Measurements from ENCODE around the gene EPB41L4A.

DNA sequence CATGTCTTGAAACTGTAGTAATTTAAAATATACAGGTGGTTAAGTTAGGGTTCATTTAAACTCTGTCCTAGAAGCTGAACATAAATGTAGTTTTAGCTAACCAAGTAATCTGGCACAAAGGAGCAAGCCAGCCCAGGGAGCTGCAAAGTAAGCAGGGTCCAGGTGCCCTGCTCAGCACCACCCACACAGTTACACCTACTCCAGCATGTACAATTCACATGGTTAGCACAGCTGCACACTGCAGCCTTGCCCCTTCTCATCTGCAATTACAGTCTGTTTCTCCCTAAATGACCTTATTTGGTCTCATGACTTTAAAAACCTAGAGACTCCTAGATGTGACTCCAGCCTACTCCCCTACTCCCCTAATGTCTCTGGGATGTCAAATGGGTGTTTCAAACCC, 128.4 kb downstream of the EPB41L4A start:
- TF ChIP-seq, protein P1, sequence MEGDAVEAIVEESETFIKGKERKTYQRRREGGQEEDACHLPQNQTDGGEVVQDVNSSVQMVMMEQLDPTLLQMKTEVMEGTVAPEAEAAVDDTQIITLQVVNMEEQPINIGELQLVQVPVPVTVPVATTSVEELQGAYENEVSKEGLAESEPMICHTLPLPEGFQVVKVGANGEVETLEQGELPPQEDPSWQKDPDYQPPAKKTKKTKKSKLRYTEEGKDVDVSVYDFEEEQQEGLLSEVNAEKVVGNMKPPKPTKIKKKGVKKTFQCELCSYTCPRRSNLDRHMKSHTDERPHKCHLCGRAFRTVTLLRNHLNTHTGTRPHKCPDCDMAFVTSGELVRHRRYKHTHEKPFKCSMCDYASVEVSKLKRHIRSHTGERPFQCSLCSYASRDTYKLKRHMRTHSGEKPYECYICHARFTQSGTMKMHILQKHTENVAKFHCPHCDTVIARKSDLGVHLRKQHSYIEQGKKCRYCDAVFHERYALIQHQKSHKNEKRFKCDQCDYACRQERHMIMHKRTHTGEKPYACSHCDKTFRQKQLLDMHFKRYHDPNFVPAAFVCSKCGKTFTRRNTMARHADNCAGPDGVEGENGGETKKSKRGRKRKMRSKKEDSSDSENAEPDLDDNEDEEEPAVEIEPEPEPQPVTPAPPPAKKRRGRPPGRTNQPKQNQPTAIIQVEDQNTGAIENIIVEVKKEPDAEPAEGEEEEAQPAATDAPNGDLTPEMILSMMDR (conservative IDR thresholded peaks at IDR 0.05; ENCODE audit: low read length), result no peak
- TF ChIP-seq EZH2phosphoT487 (IDR thresholded peaks at IDR 0.05; ENCODE audit: borderline replicate concordance), result no peak
